K562 (cell line): ENCODE results near the gene ATRX. TPM values are rescaled to one million over a fixed set of nuclear protein-coding genes. Genes with fewer than 3 reads are reported as not detected.

ENCODE experiments used
- CBX8 ChIP-seq: fragments of 200-600 bp; sonication (generic); IDR thresholded peaks from 2 replicates; pipeline ENCODE4 v1.6.1; 2012; ENCODE audit warnings: borderline replicate concordance, mixed run types, low read depth, mild to moderate bottlenecking, moderate library complexity, mixed read lengths, low read length, control low read depth, inconsistent platforms; ENCODE audit not compliant: poor library complexity, severe bottlenecking; ENCODE audit errors: extremely low read depth
- CEBPG ChIP-seq, 3 experiments: fragments of 200-800 bp in 1 of 3; sonication (Bioruptor generic) in 1 of 3; sonication (generic) in 1 of 3; formaldehyde crosslinking in 1 of 3; IDR thresholded peaks in 2 of 3; conservative IDR thresholded peaks in 1 of 3; 2 replicates each; pipeline versions ENCODE4 v1.6.1 to v1.8.0; 2016 to 2022; ENCODE audit warnings: missing compliant biosample characterization in 2 of 3, missing genetic modification characterization in 2 of 3, mild to moderate bottlenecking in 1 of 3, missing genetic modification reagents in 1 of 3
- ETV6 ChIP-seq, 3 experiments: fragments of 150-350 bp in 1 of 3; sonication (generic) in 1 of 3; formaldehyde crosslinking in 1 of 3; IDR thresholded peaks; 2 replicates each; pipeline versions ENCODE4 v1.6.1 to v1.8.0; 2014 to 2022; ENCODE audit warnings: borderline replicate concordance in 2 of 3, low read depth in 2 of 3, antibody characterized with exemption in 1 of 3, low read length in 1 of 3, mild to moderate bottlenecking in 1 of 3, missing genetic modification reagents in 1 of 3
- MTA2 ChIP-seq: fragments of 450-650 bp; IDR thresholded peaks from 2 replicates; pipeline ENCODE4 v1.6.1; 2016; ENCODE audit warnings: low read depth
- NFRKB ChIP-seq: fragments of 450-650 bp; IDR thresholded peaks from 2 replicates; pipeline ENCODE4 v1.6.1; 2016; ENCODE audit warnings: low read depth
- XRCC4 ChIP-seq: IDR thresholded peaks from one replicate; pipeline ENCODE4 v1.6.1; 2011; ENCODE audit not compliant: insufficient read depth, insufficient read length; ENCODE audit errors: extremely low read depth
- YBX1 ChIP-seq: fragments of 450-650 bp; IDR thresholded peaks from 2 replicates; pipeline ENCODE4 v1.7.1; 2016; ENCODE audit warnings: mild to moderate bottlenecking
- ZNF165 ChIP-seq: fragments of 250-450 bp; sonication (Bioruptor Pico); IDR thresholded peaks from 2 replicates; pipeline ENCODE4 v1.4.0; 2020; ENCODE audit warnings: borderline replicate concordance
- polyA plus RNA-seq, 8 experiments: library from polyadenylated mRNA; depleted of rRNA in 4 of 8; stranded (reverse) in 5 of 8; unstranded in 3 of 8; fragments of >200 nt; fragmentation: Nextera tagmentation in 2 of 8; fragmentation: Illumina TruSeq in 1 of 8; extraction: Ambion mirVana in 2 of 8; extraction: Trizol in 1 of 8; gene quantifications; 2 replicates each; pipeline versions ENCODE4 v1.2.1 to v1.2.3, GENCODE V29; 2011 to 2014; ENCODE audit warnings: inconsistent platforms in 1 of 8, missing spikeins in 1 of 8
- total RNA-seq, 7 experiments: library from RNA; depleted of rRNA in 6 of 7; stranded (reverse); fragments of >200 nt in 6 of 7; fragmentation: Illumina TruSeq in 2 of 7; extraction: Trizol in 2 of 7; gene quantifications; 2 replicates each; pipeline versions ENCODE4 v1.2.1 to v1.2.3, GENCODE V29; 2011 to 2021; ENCODE audit warnings: low replicate concordance in 1 of 7
- TF ChIP-seq, protein P1 (sequence below): fragments of 450-650 bp; IDR thresholded peaks from 2 replicates; pipeline ENCODE4 v1.6.1; 2016; ENCODE audit warnings: mild to moderate bottlenecking, moderate library complexity
- TF ChIP-seq, protein P2 (sequence below), 2 experiments: fragments of 450-650 bp; conservative IDR thresholded peaks; 2 replicates each; pipeline ENCODE4 v1.6.1; 2017; ENCODE audit warnings: mild to moderate bottlenecking in 2 of 2, moderate library complexity in 2 of 2
- TF ChIP-seq, protein P3 (sequence below): sonication (generic); formaldehyde crosslinking; IDR thresholded peaks from 2 replicates; pipeline ENCODE4 v1.8.0; 2022; ENCODE audit warnings: missing genetic modification reagents, mild to moderate bottlenecking, moderate library complexity, borderline replicate concordance

The ATRX gene
- total and polyA plus RNA-seq, 9 of the 15 experiments (the other 6 are each of a cell fraction or from before 2014, with no cell fraction given): 7.7 to 23.1 (median 20.2) TPM

DNA sequence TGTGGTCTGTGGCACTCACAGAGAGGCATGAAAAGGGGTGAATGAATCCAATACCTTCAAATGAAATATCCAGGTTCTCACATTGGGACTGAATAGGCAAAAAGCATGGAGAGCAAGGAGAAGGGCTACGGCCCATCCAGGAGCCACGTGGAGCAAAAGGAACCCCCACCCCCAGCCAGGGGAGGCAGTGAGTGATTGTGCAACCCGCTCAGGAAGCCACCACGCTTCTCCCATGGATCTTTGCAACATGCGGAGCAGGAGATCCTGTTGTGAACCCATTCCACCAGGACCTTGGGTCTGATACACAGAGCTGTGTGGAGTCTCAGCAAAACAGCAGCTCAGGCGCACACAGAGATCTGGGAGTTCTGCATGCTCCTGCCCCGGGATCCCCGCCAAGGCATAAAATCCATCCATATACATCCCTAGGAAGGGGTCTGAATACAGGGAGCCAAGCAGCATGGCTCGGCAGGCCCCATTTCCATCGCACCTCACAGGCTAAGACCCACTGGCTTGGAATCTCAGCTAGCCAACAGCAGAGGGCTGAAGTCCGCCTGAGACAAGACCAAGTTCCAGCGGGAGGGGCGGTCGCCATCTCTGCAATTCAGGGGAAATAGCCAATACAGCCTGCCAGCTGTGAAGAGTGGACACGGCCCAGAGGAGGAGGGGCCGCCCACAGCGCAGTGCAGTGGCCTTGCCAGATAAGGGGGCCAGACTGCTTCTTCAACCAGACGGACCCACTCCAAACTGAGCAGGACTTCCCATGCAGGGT lies 258.6 kb downstream of the ATRX start (continued):
- TF ChIP-seq CBX8 (no peak), NFRKB (no peak), XRCC4 (no peak), MTA2 (0 out of 2 replicates have a peak, but pooled peaks have one; percentile 15), ZNF165 (CRISPR knock-in tag) (no peak), YBX1 (no peak), ETV6 (IDR thresholded peaks at IDR 0.05; ENCODE audit: borderline replicate concordance in 1 of 2, low read depth in 2 of 2, low read length in 1 of 2) (no peak), ETV6 (CRISPR knock-in tag; IDR thresholded peaks at IDR 0.05; ENCODE audit: borderline replicate concordance) (no peak), CEBPG (CRISPR knock-in tag; IDR thresholded peaks at IDR 0.05) (peak; percentile 81), CEBPG (tag; conservative IDR thresholded peaks at IDR 0.05 in 1 of 2, IDR thresholded peaks at IDR 0.05 in 1 of 2) (peak; percentile 48 to 75; a peak in 3 of 4 replicates)
- TF ChIP-seq, protein P1, sequence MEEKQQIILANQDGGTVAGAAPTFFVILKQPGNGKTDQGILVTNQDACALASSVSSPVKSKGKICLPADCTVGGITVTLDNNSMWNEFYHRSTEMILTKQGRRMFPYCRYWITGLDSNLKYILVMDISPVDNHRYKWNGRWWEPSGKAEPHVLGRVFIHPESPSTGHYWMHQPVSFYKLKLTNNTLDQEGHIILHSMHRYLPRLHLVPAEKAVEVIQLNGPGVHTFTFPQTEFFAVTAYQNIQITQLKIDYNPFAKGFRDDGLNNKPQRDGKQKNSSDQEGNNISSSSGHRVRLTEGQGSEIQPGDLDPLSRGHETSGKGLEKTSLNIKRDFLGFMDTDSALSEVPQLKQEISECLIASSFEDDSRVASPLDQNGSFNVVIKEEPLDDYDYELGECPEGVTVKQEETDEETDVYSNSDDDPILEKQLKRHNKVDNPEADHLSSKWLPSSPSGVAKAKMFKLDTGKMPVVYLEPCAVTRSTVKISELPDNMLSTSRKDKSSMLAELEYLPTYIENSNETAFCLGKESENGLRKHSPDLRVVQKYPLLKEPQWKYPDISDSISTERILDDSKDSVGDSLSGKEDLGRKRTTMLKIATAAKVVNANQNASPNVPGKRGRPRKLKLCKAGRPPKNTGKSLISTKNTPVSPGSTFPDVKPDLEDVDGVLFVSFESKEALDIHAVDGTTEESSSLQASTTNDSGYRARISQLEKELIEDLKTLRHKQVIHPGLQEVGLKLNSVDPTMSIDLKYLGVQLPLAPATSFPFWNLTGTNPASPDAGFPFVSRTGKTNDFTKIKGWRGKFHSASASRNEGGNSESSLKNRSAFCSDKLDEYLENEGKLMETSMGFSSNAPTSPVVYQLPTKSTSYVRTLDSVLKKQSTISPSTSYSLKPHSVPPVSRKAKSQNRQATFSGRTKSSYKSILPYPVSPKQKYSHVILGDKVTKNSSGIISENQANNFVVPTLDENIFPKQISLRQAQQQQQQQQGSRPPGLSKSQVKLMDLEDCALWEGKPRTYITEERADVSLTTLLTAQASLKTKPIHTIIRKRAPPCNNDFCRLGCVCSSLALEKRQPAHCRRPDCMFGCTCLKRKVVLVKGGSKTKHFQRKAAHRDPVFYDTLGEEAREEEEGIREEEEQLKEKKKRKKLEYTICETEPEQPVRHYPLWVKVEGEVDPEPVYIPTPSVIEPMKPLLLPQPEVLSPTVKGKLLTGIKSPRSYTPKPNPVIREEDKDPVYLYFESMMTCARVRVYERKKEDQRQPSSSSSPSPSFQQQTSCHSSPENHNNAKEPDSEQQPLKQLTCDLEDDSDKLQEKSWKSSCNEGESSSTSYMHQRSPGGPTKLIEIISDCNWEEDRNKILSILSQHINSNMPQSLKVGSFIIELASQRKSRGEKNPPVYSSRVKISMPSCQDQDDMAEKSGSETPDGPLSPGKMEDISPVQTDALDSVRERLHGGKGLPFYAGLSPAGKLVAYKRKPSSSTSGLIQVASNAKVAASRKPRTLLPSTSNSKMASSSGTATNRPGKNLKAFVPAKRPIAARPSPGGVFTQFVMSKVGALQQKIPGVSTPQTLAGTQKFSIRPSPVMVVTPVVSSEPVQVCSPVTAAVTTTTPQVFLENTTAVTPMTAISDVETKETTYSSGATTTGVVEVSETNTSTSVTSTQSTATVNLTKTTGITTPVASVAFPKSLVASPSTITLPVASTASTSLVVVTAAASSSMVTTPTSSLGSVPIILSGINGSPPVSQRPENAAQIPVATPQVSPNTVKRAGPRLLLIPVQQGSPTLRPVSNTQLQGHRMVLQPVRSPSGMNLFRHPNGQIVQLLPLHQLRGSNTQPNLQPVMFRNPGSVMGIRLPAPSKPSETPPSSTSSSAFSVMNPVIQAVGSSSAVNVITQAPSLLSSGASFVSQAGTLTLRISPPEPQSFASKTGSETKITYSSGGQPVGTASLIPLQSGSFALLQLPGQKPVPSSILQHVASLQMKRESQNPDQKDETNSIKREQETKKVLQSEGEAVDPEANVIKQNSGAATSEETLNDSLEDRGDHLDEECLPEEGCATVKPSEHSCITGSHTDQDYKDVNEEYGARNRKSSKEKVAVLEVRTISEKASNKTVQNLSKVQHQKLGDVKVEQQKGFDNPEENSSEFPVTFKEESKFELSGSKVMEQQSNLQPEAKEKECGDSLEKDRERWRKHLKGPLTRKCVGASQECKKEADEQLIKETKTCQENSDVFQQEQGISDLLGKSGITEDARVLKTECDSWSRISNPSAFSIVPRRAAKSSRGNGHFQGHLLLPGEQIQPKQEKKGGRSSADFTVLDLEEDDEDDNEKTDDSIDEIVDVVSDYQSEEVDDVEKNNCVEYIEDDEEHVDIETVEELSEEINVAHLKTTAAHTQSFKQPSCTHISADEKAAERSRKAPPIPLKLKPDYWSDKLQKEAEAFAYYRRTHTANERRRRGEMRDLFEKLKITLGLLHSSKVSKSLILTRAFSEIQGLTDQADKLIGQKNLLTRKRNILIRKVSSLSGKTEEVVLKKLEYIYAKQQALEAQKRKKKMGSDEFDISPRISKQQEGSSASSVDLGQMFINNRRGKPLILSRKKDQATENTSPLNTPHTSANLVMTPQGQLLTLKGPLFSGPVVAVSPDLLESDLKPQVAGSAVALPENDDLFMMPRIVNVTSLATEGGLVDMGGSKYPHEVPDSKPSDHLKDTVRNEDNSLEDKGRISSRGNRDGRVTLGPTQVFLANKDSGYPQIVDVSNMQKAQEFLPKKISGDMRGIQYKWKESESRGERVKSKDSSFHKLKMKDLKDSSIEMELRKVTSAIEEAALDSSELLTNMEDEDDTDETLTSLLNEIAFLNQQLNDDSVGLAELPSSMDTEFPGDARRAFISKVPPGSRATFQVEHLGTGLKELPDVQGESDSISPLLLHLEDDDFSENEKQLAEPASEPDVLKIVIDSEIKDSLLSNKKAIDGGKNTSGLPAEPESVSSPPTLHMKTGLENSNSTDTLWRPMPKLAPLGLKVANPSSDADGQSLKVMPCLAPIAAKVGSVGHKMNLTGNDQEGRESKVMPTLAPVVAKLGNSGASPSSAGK: peak; percentile 54
- TF ChIP-seq, protein P2, sequence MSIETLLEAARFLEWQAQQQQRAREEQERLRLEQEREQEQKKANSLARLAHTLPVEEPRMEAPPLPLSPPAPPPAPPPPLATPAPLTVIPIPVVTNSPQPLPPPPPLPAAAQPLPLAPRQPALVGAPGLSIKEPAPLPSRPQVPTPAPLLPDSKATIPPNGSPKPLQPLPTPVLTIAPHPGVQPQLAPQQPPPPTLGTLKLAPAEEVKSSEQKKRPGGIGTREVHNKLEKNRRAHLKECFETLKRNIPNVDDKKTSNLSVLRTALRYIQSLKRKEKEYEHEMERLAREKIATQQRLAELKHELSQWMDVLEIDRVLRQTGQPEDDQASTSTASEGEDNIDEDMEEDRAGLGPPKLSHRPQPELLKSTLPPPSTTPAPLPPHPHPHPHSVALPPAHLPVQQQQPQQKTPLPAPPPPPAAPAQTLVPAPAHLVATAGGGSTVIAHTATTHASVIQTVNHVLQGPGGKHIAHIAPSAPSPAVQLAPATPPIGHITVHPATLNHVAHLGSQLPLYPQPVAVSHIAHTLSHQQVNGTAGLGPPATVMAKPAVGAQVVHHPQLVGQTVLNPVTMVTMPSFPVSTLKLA (conservative IDR thresholded peaks at IDR 0.05): peak in 1 of 2 experiments; percentile 71; a peak in 3 of 4 replicates
- TF ChIP-seq, protein P3, sequence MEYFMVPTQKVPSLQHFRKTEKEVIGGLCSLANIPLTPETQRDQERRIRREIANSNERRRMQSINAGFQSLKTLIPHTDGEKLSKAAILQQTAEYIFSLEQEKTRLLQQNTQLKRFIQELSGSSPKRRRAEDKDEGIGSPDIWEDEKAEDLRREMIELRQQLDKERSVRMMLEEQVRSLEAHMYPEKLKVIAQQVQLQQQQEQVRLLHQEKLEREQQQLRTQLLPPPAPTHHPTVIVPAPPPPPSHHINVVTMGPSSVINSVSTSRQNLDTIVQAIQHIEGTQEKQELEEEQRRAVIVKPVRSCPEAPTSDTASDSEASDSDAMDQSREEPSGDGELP (CRISPR knock-in tag): peak; percentile 95
